ENCODE measurements around the gene ETNK2.

ETNK2 gene

DNA sequence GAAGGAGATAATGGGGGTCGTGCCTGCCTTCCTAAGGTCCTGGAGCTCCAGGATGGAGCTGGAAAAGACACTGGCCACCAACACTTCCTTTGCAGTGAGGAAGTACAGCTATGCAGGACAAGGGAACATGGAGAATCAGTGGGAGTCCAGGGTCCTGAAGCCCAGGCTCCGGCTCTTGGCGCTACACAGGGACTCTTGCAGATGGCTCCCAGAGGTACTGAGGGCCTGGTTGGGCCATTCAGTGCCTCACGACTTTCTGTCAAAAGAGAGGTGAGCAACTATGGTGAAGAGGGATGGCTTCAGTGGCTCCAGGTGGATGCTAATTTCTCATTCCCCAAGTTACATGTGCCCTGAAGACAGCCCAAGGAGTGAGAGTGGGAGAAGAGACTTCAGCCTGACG, 1.8 kb upstream of the ETNK2 start:
- no peak overlapping the region for H3K4me3 ChIP-seq (ENCODE audit: low read depth, low read length)
- no peak for DNase-seq (ENCODE audit: low read depth)
- TF ChIP-seq, protein P1, sequence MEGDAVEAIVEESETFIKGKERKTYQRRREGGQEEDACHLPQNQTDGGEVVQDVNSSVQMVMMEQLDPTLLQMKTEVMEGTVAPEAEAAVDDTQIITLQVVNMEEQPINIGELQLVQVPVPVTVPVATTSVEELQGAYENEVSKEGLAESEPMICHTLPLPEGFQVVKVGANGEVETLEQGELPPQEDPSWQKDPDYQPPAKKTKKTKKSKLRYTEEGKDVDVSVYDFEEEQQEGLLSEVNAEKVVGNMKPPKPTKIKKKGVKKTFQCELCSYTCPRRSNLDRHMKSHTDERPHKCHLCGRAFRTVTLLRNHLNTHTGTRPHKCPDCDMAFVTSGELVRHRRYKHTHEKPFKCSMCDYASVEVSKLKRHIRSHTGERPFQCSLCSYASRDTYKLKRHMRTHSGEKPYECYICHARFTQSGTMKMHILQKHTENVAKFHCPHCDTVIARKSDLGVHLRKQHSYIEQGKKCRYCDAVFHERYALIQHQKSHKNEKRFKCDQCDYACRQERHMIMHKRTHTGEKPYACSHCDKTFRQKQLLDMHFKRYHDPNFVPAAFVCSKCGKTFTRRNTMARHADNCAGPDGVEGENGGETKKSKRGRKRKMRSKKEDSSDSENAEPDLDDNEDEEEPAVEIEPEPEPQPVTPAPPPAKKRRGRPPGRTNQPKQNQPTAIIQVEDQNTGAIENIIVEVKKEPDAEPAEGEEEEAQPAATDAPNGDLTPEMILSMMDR (conservative IDR thresholded peaks at IDR 0.05; ENCODE audit: low read depth, low read length) = no peak

DNA sequence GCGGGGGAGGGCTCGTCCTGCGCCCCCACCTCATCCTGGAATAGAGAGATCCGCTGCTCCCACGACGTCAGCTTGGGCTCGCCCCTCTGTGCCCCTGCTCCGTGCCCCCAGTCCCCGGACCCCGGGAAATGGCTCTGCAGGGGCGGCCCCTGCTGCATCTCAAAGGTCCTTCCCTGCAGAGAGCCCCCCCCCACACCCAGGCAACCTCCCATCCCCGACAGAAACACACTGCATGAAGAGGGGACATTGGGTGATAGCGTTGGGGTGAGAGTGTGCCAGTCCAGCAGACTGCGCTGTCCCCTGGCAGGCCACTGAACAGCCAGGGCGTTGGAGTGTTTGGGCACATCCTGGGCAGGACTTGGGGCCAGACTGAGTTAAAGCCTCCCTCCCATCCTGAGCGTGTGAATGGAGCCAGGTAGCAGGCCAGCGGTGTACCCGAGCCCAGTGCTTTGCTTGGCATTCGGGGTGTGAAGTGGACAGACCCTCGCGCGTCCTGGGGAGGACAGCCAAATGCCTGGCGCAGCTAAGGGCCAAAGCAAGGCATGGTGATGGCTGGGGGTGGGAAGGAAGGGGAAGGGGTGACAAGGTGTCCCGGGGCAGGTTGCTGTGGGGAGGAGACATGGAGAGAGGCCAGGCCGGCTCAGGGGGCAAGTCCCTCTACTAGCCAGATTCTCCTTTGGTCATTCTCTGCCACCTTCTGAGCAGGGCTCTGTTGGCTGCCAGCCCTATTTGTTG, 633 bp upstream of the ETNK2 start:
- no peak for DNase-seq (ENCODE audit: low read depth)
- peak overlapping the region; percentile 67 for H3K4me3 ChIP-seq (ENCODE audit: low read depth, low read length)
- TF ChIP-seq, protein P1 (conservative IDR thresholded peaks at IDR 0.05; ENCODE audit: low read depth, low read length) = no peak

DNA sequence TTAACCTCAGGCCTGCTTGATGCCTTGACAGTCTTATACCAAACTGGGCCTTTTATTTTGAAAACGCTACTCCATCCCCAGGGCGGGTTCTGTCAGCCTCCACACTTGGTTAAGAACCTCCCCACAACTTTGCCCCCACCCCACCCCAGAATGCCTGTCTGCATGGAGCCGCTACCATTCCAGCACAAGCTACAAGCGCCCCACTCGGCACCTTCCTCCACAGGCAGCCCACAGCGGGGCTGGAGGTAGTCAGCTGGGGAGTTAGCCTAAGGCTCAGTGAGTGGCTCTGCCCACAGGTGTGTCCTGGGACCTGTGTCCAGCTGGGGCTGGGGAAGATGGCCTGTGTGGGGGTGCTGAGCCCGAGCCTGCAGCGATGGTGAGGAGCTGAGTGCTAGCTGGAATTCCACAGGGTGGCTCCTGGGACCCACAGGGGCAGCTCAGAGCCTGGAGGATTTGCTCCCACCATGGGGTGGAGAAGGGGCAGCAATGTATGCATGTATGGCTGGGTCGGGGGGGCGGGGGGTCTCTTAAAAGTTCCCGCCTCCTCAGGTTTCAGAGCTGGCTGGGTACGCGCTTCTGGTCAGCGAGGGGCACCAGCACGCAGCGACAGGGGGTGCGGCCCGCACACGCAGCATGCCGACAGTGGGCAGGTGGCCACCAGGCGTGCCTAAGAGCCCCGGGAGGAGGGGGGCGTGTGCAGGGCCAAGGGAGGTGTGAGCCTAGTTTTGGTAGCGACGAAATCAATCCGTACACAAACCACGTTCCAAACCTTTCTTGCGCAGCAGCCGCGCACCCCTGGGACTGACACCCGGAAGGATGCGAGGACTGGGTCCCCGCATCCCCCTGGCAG, 917 bp downstream of the ETNK2 start:
- DNase-seq (ENCODE audit: low read depth) = peak; percentile 27
- peak overlapping the region; percentile 67 for H3K4me3 ChIP-seq (ENCODE audit: low read depth, low read length)
- TF ChIP-seq, protein P1 (conservative IDR thresholded peaks at IDR 0.05; ENCODE audit: low read depth, low read length) = no peak

DNA sequence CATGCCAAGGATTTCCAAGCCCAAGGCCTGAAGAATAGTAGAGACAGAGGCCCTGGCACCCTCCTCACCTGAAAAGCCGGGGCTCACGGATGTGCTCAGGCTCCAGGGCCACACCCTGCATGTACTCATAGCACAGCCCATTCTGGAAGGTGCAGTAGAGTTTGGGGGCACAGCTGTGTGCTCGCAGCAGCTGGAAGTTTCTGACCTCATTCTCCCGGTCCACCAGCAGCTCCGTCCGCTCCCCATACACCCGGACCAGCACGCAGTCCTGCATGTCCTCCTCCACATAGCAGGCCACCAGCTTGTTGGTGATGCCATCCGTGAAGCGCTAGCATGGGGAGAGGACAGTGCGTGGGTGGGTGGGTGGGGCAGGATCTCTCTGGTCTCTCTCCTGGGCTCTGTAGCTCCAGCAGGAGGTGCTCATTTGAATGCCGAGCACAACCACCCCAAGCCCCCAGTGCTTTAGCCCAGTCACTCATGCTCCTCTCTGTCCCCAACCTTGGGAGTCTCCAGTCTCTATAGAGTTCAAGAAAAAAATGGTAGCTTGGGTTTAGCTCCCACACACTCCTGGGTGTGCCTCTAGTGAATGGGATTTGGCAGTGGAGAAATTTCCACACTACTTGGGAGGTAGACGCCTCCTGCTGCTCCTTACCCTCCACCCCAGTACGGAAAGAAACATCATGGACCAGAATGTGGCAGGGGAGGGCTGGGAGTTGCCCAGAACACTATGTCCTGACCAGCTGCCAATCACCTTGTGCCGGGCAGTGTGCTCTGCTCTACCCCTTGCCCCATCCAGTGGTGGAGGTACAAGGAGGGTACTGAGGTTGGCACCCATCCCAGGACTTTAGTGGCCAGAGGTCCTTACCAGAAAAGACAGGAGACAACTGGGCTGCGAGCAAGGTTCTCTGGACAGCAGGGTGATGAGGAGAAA, 1.9 kb downstream of the ETNK2 start:
- H3K4me3 ChIP-seq (ENCODE audit: low read depth, low read length) = no peak overlapping the region
- TF ChIP-seq, protein P1 (conservative IDR thresholded peaks at IDR 0.05; ENCODE audit: low read depth, low read length) = no peak
- no peak for DNase-seq (ENCODE audit: low read depth)

DNA sequence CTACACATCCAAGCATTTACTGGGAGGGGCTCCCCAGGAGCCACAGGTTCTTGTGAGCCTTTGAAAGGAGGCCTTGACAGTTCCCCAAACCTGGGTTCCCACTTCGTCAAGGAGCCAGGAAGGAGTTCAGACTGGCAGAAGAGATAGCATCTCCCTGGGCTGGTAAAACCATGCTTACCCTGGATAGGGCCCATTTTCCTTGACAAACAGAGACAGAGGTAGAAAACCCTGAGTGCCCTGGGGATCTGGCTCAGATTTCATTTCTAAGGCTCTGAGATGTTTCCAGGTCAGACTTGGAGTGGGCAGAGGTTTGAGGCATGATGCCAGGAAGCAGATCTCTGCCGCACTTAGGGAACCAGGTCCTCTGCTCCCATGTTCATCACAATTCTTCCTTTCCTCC, 2.7 kb downstream of the ETNK2 start:
- DNase-seq (ENCODE audit: low read depth) = no peak
- TF ChIP-seq, protein P1 (conservative IDR thresholded peaks at IDR 0.05; ENCODE audit: low read depth, low read length) = no peak
- H3K4me3 ChIP-seq (ENCODE audit: low read depth, low read length) = no peak overlapping the region

DNA sequence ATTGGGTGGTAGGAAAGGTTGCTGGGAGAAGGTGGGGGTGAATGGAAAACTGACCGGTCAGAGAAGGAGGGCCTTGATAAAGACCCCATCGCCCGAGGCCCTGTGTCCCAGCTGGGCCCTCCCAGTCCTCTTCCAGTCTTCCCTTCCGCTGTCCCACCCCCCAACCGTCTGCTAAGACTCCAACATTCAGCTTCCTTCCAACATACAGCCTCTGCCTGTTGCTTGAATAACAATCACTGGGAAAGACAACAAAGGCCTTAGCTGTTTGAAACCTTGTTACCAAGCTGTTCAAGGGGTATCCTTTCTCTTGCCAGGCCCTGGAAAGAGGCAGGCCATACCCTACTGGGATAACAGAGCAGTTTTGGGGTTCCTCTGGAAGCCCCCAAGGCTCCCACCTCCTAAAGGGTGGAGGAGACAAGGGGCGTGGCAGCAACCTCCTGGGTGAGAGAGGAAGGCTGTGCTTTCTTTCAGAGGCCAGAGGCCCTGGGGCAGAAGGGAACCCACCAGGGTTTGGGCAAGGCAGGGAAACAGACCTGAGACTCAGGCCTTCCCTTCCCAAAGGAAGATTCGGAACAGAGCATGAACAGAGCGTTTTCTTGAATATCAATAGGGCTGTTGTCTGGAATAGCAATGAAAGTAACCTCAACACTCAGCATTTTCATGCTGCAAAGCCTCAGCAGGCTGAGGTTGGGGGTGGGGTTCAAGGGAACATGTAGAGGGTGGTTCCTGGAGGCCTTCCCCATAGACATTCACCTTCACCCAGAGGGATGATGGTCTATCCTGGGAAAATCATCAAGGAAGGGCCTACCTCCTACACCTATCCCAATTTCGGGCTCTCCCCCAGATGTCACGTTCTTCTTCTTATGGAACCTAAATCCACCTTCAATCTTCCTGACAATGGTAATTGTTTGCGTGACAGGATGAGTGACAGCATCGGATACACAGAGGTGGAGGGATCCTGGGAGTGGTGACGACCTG, 4.1 kb downstream of the ETNK2 start:
- H3K4me3 ChIP-seq (ENCODE audit: low read depth, low read length) = no peak overlapping the region
- TF ChIP-seq, protein P1 (conservative IDR thresholded peaks at IDR 0.05; ENCODE audit: low read depth, low read length) = no peak
- DNase-seq (ENCODE audit: low read depth) = no peak

Measured in choroid plexus epithelial cell (primary cell).